Measurements from ENCODE around the gene CPXM1. TPM values are rescaled to one million over a fixed set of nuclear protein-coding genes. Genes with fewer than 3 reads are reported as not detected.

The CPXM1 gene
- polyA plus RNA-seq, 1 donor (not counting 4 experiments of a cell fraction or from before 2014, with no cell fraction given) = not detected

DNA sequence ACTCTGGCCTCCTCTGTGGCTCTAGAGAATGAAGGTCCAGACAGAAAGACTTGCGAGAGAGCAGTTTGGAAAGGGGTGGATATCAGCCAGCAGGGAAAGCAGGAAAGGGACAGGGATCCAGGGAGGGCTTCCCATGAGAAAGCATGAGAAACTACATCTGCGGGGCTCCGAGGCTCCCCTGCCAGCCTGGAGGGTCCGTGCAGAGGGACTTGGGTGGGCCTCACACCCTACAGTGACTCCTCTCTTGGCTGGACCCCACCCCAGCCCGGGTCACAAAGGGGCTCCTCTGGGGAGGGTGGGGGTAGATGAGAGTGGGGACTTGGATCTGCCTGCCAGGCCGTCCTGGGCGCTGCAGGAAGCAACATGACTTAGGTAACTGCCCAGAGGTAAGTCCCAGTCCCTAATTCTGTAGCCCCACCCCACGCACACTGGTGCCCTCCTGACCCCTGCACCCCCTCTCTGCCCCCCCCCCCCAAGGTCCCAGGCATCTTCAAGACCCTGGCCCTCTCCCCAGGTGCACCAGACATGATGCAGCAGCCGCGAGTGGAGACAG lies 15.7 kb upstream of the CPXM1 start, which contains the start of gene TMEM239:
Gene TMEM239, plus strand, starts transcription at position 335 of the 553 bp plus-strand sequence. Its CDS starts 191 bp downstream, at position 526.
- Histone ChIP-seq H3K4me3 (ENCODE audit: control insufficient read depth in 2 of 3, extremely low read depth in 1 of 3, insufficient read depth in 2 of 3, low read depth in 1 of 3, low read length in 3 of 3) (no peak within 1 kb of the TSS), H3K36me3 (ENCODE audit: control insufficient read depth in 2 of 2, extremely low read depth in 1 of 2, insufficient read depth in 2 of 2, low read length in 2 of 2) (no peaks in the 10 kb centered on the region), H3K9ac (ENCODE audit: control insufficient read depth, extremely low read depth, insufficient read depth, low read length) (no peak within 1 kb of the TSS), H4K20me1 (ENCODE audit: control insufficient read depth, extremely low read depth, insufficient read depth, low read length) (no peaks in the 10 kb centered on the region), H3K79me2 (ENCODE audit: control insufficient read depth, insufficient read depth, low read length) (no peaks in the 10 kb centered on the region), H3K4me1 (ENCODE audit: control insufficient read depth, extremely low read depth, insufficient read depth, low read length) (peaks cover 9% of the 10 kb centered on the region), H3K27me3 (ENCODE audit: control insufficient read depth, extremely low read depth, insufficient read depth, low read length) (peaks cover 33% of the 10 kb centered on the region), H3K9me3 (ENCODE audit: control insufficient read depth, low read depth, low read length) (peaks cover 2% of the 10 kb centered on the region), H3K9me1 (ENCODE audit: control insufficient read depth, extremely low read depth, insufficient read depth, low read length) (no peaks in the 10 kb centered on the region), H3K4me2 (ENCODE audit: control insufficient read depth, extremely low read depth, insufficient read depth, low read depth, low read length) (no peak within 1 kb of the TSS), H2AFZ (ENCODE audit: control insufficient read depth, low read length) (no peak within 1 kb of the TSS), H3K27ac (ENCODE audit: control insufficient read depth, insufficient read depth, low read length) (no peak within 1 kb of the TSS)
- dilution Hi-C loops (cut with MboI; ENCODE audit: extremely low pct_ligation_motif_present, low sequenced_read_pairs) = no loop called here
- no peak for FAIRE-seq
- DNase-seq (ENCODE audit: low read depth, low spot score) = no peak
- TF ChIP-seq EZH2 (IDR thresholded peaks at IDR 0.05; ENCODE audit: low read length) (no peak), CTCF (optimal IDR thresholded peaks at IDR 0.05 in 1 of 3, IDR thresholded peaks at IDR 0.05 in 1 of 3, conservative IDR thresholded peaks at IDR 0.05 in 1 of 3; ENCODE audit: extremely low read depth in 1 of 3, insufficient read depth in 2 of 3, low read length in 3 of 3) (no peak)

GRCh38 chr20:2815242-2815900 lies 14.9 kb upstream of the CPXM1 start:
- Histone ChIP-seq H3K4me2 (ENCODE audit: control insufficient read depth, extremely low read depth, insufficient read depth, low read depth, low read length) (no peak overlapping the region), H3K4me3 (ENCODE audit: control insufficient read depth in 2 of 3, extremely low read depth in 1 of 3, insufficient read depth in 2 of 3, low read depth in 1 of 3, low read length in 3 of 3) (no peak overlapping the region), H3K9ac (ENCODE audit: control insufficient read depth, extremely low read depth, insufficient read depth, low read length) (no peak overlapping the region), H3K79me2 (ENCODE audit: control insufficient read depth, insufficient read depth, low read length) (no peaks in the 10 kb centered on the region), H3K36me3 (ENCODE audit: control insufficient read depth in 2 of 2, extremely low read depth in 1 of 2, insufficient read depth in 2 of 2, low read length in 2 of 2) (no peaks in the 10 kb centered on the region), H2AFZ (ENCODE audit: control insufficient read depth, low read length) (no peak overlapping the region), H3K9me1 (ENCODE audit: control insufficient read depth, extremely low read depth, insufficient read depth, low read length) (no peaks in the 10 kb centered on the region), H4K20me1 (ENCODE audit: control insufficient read depth, extremely low read depth, insufficient read depth, low read length) (no peaks in the 10 kb centered on the region), H3K4me1 (ENCODE audit: control insufficient read depth, extremely low read depth, insufficient read depth, low read length) (peaks cover 9% of the 10 kb centered on the region), H3K27ac (ENCODE audit: control insufficient read depth, insufficient read depth, low read length) (no peak overlapping the region), H3K27me3 (ENCODE audit: control insufficient read depth, extremely low read depth, insufficient read depth, low read length) (peaks cover 25% of the 10 kb centered on the region), H3K9me3 (ENCODE audit: control insufficient read depth, low read depth, low read length) (peaks cover 2% of the 10 kb centered on the region)
- dilution Hi-C loops (cut with MboI; ENCODE audit: extremely low pct_ligation_motif_present, low sequenced_read_pairs) = no loop called here
- DNase-seq (ENCODE audit: low read depth, low spot score) (no peak), FAIRE-seq (no peak)
- TF ChIP-seq EZH2 (IDR thresholded peaks at IDR 0.05; ENCODE audit: low read length) (no peak), CTCF (optimal IDR thresholded peaks at IDR 0.05 in 1 of 3, IDR thresholded peaks at IDR 0.05 in 1 of 3, conservative IDR thresholded peaks at IDR 0.05 in 1 of 3; ENCODE audit: extremely low read depth in 1 of 3, insufficient read depth in 2 of 3, low read length in 3 of 3) (no peak)

All from keratinocyte (primary cell).